IPS-18c (cell line): ENCODE data around the gene RIPK3.
"Not testable (repeated sequence)": the region's sequence is repeated elsewhere in the genome, so short reads cannot be mapped to it uniquely, and the experiment has no call there.

Experiments used
- H3K4me3 ChIP-seq: 2 replicates; pipeline ENCODE4 v1.7.0; 2013; ENCODE audit warnings: low read depth, mild to moderate bottlenecking, low read length, moderate library complexity; ENCODE audit not compliant: insufficient read depth
- H3K9me3 ChIP-seq: one replicate; pipeline ENCODE4 v1.6.1; 2013; ENCODE audit warnings: mild to moderate bottlenecking, low read length, moderate library complexity; ENCODE audit not compliant: control insufficient read depth, insufficient read depth

RIPK3 gene

GRCh38 chr14:24356208-24356607, 16.4 kb upstream of the RIPK3 start:
- Histone ChIP-seq H3K4me3 (no peak overlapping the region), H3K9me3 (no peaks in the 10 kb centered on the region)

- H3K4me3 ChIP-seq = no peak overlapping the region
Measured at GRCh38 chr14:24355009-24355408, 15.2 kb upstream of the RIPK3 start.

GRCh38 chr14:24354482-24354825, 14.7 kb upstream of the RIPK3 start:
- H3K4me3 ChIP-seq, H3K9me3 ChIP-seq: not testable (repeated sequence)

More at GRCh38 chr14:24355009-24355408, 15.2 kb upstream of the RIPK3 start:
- H3K9me3 ChIP-seq = no peaks in the 10 kb centered on the region

- H3K9me3 ChIP-seq = no peaks in the 10 kb centered on the region
- H3K4me3 ChIP-seq = no peak overlapping the region
Measured at GRCh38 chr14:24353559-24354481, 14.0 kb upstream of the RIPK3 start.

- Histone ChIP-seq H3K4me3 (no peak overlapping the region), H3K9me3 (no peaks in the 10 kb centered on the region)
Measured at GRCh38 chr14:24351517-24351916, 11.7 kb upstream of the RIPK3 start.

GRCh38 chr14:24349742-24350141, 10.0 kb upstream of the RIPK3 start:
- no peaks in the 10 kb centered on the region for H3K9me3 ChIP-seq
- H3K4me3 ChIP-seq = no peak overlapping the region

GRCh38 chr14:24348186-24348585, 8.4 kb upstream of the RIPK3 start:
- Histone ChIP-seq H3K4me3 (no peak overlapping the region), H3K9me3 (no peaks in the 10 kb centered on the region)

- Histone ChIP-seq H3K9me3 (no peaks in the 10 kb centered on the region), H3K4me3 (no peak overlapping the region)
Measured at GRCh38 chr14:24347134-24347533, 7.3 kb upstream of the RIPK3 start.

GRCh38 chr14:24343795-24344660, 4.2 kb upstream of the RIPK3 start:
- Histone ChIP-seq H3K4me3 (no peak overlapping the region), H3K9me3 (no peaks in the 10 kb centered on the region)

- no peak overlapping the region for H3K4me3 ChIP-seq
Measured at GRCh38 chr14:24342889-24343288, 3.1 kb upstream of the RIPK3 start.

GRCh38 chr14:24340606-24341005, 815 bp upstream of the RIPK3 start:
- Histone ChIP-seq H3K4me3 (no peak overlapping the region), H3K9me3 (no peaks in the 10 kb centered on the region)

More at GRCh38 chr14:24342889-24343288, 3.1 kb upstream of the RIPK3 start:
- H3K9me3 ChIP-seq = no peaks in the 10 kb centered on the region

GRCh38 chr14:24338843-24339242, 948 bp downstream of the RIPK3 start:
- peak overlapping the region; percentile 58; the same call in 1 of the 2 replicates for H3K4me3 ChIP-seq
- no peaks in the 10 kb centered on the region for H3K9me3 ChIP-seq

GRCh38 chr14:24337824-24338175, 2.0 kb downstream of the RIPK3 start:
- no peak overlapping the region for H3K4me3 ChIP-seq
- H3K9me3 ChIP-seq = no peaks in the 10 kb centered on the region

- H3K4me3 ChIP-seq = no peak overlapping the region
- no peaks in the 10 kb centered on the region for H3K9me3 ChIP-seq
Measured at GRCh38 chr14:24337144-24337823, 2.5 kb downstream of the RIPK3 start.

- H3K9me3 ChIP-seq = no peaks in the 10 kb centered on the region
- H3K4me3 ChIP-seq = peak overlapping the region; percentile 71; the same call in 1 of the 2 replicates
Measured at GRCh38 chr14:24335461-24336171, 4.2 kb downstream of the RIPK3 start.

GRCh38 chr14:24334431-24335291, 5.1 kb downstream of the RIPK3 start, which contains the start of gene ADCY4:
ADCY4 (minus strand) TSS chr14:24335071; CDS start chr14:24334652, 419 bp downstream.
- H3K9me3 ChIP-seq = no peaks in the 10 kb centered on the region
- peak within 1 kb of the TSS; percentile 71 for H3K4me3 ChIP-seq
